Retinal pigment epithelial cell (primary cell): Measurements from ENCODE around the gene EEF1AKMT1.

ENCODE experiments used
- DNase-seq: peaks from one replicate; pipeline ENCODE4 v3.0.0-alpha.2; 2010; ENCODE audit warnings: low read depth
- H3K4me3 ChIP-seq: 2 replicates; pipeline ENCODE4 v1.5.1; 2011; ENCODE audit warnings: mild to moderate bottlenecking, low read length, control low read depth, moderate library complexity
- CTCF ChIP-seq: conservative IDR thresholded peaks from 2 replicates; pipeline ENCODE4 v1.5.1; 2011; ENCODE audit warnings: low read depth, low read length, control low read depth, inconsistent platforms

EEF1AKMT1 gene

GRCh38 chr13:20714161-20714560 is 59.6 kb downstream of the EEF1AKMT1 start:
- H3K4me3 ChIP-seq: no peak overlapping the region

GRCh38 chr13:20713751-20714150 is 60.0 kb downstream of the EEF1AKMT1 start:
- DNase-seq: no peak
- H3K4me3 ChIP-seq: no peak overlapping the region
- no peak for TF ChIP-seq CTCF

More at GRCh38 chr13:20714161-20714560, 59.6 kb downstream of the EEF1AKMT1 start:
- no peak for DNase-seq
- no peak for TF ChIP-seq CTCF

GRCh38 chr13:20713014-20713376 is 60.8 kb downstream of the EEF1AKMT1 start:
- peak overlapping the region; percentile 24 for H3K4me3 ChIP-seq
- DNase-seq: no peak
- TF ChIP-seq CTCF: no peak

GRCh38 chr13:20711301-20712044 is 62.3 kb downstream of the EEF1AKMT1 start:
- TF ChIP-seq CTCF: no peak
- DNase-seq: no peak

GRCh38 chr13:20709782-20710181 is 64.0 kb downstream of the EEF1AKMT1 start:
- no peak overlapping the region for H3K4me3 ChIP-seq
- TF ChIP-seq CTCF: no peak
- DNase-seq: no peak

More at GRCh38 chr13:20711301-20712044, 62.3 kb downstream of the EEF1AKMT1 start:
- H3K4me3 ChIP-seq: no peak overlapping the region

- no peak for DNase-seq
- H3K4me3 ChIP-seq: no peak overlapping the region
- TF ChIP-seq CTCF: no peak
These were observed 64.4 kb downstream of the EEF1AKMT1 start for GRCh38 chr13:20709369-20709768.

GRCh38 chr13:20708216-20708615 is 65.5 kb downstream of the EEF1AKMT1 start:
- TF ChIP-seq CTCF: no peak
- H3K4me3 ChIP-seq: no peak overlapping the region
- DNase-seq: no peak
